ENCODE results near the gene ADH6.
"Not testable (repeated sequence)": the region's sequence is repeated elsewhere in the genome, so short reads cannot be mapped to it uniquely, and the experiment has no call there.

Gene ADH6

GRCh38 chr4:99200138-99200537 lies 18.9 kb downstream of the ADH6 start:
- in situ Hi-C loops (cut with MboI; ENCODE audit: low sequenced_read_pairs) = no loop called here

- in situ Hi-C loops (cut with MboI; ENCODE audit: low sequenced_read_pairs) = no loop called here
Observed at GRCh38 chr4:99190336-99190735, 28.7 kb downstream of the ADH6 start.

GRCh38 chr4:99189900-99190299 lies 29.1 kb downstream of the ADH6 start:
- in situ Hi-C loops (cut with MboI; ENCODE audit: low sequenced_read_pairs) = not testable (repeated sequence)

- in situ Hi-C loops (cut with MboI; ENCODE audit: low sequenced_read_pairs) = no loop called here
Observed at GRCh38 chr4:99186029-99186428, 33.0 kb downstream of the ADH6 start.

- in situ Hi-C loops (cut with MboI; ENCODE audit: low sequenced_read_pairs) = no loop called here
Observed at GRCh38 chr4:99185581-99185980, 33.5 kb downstream of the ADH6 start.

GRCh38 chr4:99180382-99181070 lies 38.5 kb downstream of the ADH6 start:
- in situ Hi-C loops (cut with MboI; ENCODE audit: low sequenced_read_pairs) = no loop called here

GRCh38 chr4:99179626-99180025 lies 39.4 kb downstream of the ADH6 start:
- in situ Hi-C loops (cut with MboI; ENCODE audit: low sequenced_read_pairs) = no loop called here

GRCh38 chr4:99179178-99179577 lies 39.9 kb downstream of the ADH6 start:
- in situ Hi-C loops (cut with MboI; ENCODE audit: low sequenced_read_pairs) = no loop called here

- in situ Hi-C loops (cut with MboI; ENCODE audit: low sequenced_read_pairs) = no loop called here
Observed at GRCh38 chr4:99166544-99166943, 52.5 kb downstream of the ADH6 start.

- in situ Hi-C loops (cut with MboI; ENCODE audit: low sequenced_read_pairs) = no loop called here
Observed at GRCh38 chr4:99165978-99166377, 53.1 kb downstream of the ADH6 start.

- in situ Hi-C loops (cut with MboI; ENCODE audit: low sequenced_read_pairs) = no loop called here
Observed at GRCh38 chr4:99161373-99162099, 57.5 kb downstream of the ADH6 start.

GRCh38 chr4:99159699-99160098 lies 59.3 kb downstream of the ADH6 start:
- in situ Hi-C loops (cut with MboI; ENCODE audit: low sequenced_read_pairs) = no loop called here

- in situ Hi-C loops (cut with MboI; ENCODE audit: low sequenced_read_pairs) = no loop called here
Observed at GRCh38 chr4:99157478-99157935, 61.5 kb downstream of the ADH6 start.

GRCh38 chr4:99156992-99157391 lies 62.1 kb downstream of the ADH6 start:
- in situ Hi-C loops (cut with MboI; ENCODE audit: low sequenced_read_pairs) = no loop called here

- in situ Hi-C loops (cut with MboI; ENCODE audit: low sequenced_read_pairs) = no loop called here
Observed at GRCh38 chr4:99154658-99155342, 64.2 kb downstream of the ADH6 start.
